ENCODE results near the gene FHL1.

DNA sequence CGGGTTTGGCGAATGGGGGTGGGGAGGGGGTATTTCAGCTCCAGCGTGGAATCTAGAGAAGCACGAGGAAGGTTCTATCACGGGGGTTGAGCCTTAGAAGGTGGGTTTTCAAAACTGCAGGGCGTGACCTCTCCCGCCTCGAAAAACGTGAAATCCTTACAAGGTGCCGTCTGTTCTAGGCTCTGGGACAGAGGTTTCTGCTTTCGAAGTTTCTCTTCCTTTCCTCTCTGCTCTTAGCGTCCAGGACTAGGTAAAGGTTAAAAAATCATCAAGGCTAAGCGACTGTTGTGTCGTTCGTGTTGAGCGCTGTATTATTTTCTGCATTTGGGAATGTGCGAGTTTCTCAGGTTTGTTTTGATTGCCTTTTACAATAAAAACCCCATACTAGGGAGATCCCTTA is 1.1 kb downstream of the FHL1 start:
- peak in 1 of 2 donors; percentile 52 for TF ChIP-seq POLR2A (IDR thresholded peaks at IDR 0.05)
- TF ChIP-seq, protein P1, sequence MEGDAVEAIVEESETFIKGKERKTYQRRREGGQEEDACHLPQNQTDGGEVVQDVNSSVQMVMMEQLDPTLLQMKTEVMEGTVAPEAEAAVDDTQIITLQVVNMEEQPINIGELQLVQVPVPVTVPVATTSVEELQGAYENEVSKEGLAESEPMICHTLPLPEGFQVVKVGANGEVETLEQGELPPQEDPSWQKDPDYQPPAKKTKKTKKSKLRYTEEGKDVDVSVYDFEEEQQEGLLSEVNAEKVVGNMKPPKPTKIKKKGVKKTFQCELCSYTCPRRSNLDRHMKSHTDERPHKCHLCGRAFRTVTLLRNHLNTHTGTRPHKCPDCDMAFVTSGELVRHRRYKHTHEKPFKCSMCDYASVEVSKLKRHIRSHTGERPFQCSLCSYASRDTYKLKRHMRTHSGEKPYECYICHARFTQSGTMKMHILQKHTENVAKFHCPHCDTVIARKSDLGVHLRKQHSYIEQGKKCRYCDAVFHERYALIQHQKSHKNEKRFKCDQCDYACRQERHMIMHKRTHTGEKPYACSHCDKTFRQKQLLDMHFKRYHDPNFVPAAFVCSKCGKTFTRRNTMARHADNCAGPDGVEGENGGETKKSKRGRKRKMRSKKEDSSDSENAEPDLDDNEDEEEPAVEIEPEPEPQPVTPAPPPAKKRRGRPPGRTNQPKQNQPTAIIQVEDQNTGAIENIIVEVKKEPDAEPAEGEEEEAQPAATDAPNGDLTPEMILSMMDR (IDR thresholded peaks at IDR 0.05) = no peak

Measured in thyroid gland (tissue), 4 donors.